ENCODE measurements around the gene E2F8.
A peak's percentile ranks its signal among the peaks of the same experiment; 100 is the strongest.

E2F8 gene

GRCh38 chr11:19226378-19227195, 14.2 kb downstream of the E2F8 start:
- FAIRE-seq: no peak
- DNase-seq (ENCODE audit: insufficient read length, low spot score): no peak

- DNase-seq (ENCODE audit: insufficient read length, low spot score) (no peak), FAIRE-seq (no peak)
Measured at GRCh38 chr11:19225581-19225980, 15.2 kb downstream of the E2F8 start.

- FAIRE-seq (no peak), DNase-seq (ENCODE audit: insufficient read length, low spot score) (no peak)
Measured at GRCh38 chr11:19225123-19225522, 15.6 kb downstream of the E2F8 start.

GRCh38 chr11:19220903-19221724, 19.6 kb downstream of the E2F8 start:
- DNase-seq (ENCODE audit: insufficient read length, low spot score) (no peak), FAIRE-seq (no peak)

- DNase-seq (ENCODE audit: insufficient read length, low spot score) (no peak), FAIRE-seq (no peak)
Measured at GRCh38 chr11:19218786-19219460, 21.8 kb downstream of the E2F8 start.

- FAIRE-seq (no peak), DNase-seq (ENCODE audit: insufficient read length, low spot score) (no peak)
Measured at GRCh38 chr11:19218216-19218615, 22.5 kb downstream of the E2F8 start.

- DNase-seq (ENCODE audit: insufficient read length, low spot score) (no peak), FAIRE-seq (no peak)
Measured at GRCh38 chr11:19216709-19217374, 23.9 kb downstream of the E2F8 start.

GRCh38 chr11:19216021-19216420, 24.7 kb downstream of the E2F8 start:
- FAIRE-seq (no peak), DNase-seq (ENCODE audit: insufficient read length, low spot score) (no peak)

GRCh38 chr11:19209617-19210370, 31.0 kb downstream of the E2F8 start:
- no peak for FAIRE-seq

GRCh38 chr11:19208959-19209546, 31.7 kb downstream of the E2F8 start:
- DNase-seq (ENCODE audit: insufficient read length, low spot score) (no peak), FAIRE-seq (no peak)

More at GRCh38 chr11:19209617-19210370, 31.0 kb downstream of the E2F8 start:
- DNase-seq (ENCODE audit: insufficient read length, low spot score): no peak

- FAIRE-seq: no peak
- no peak for DNase-seq (ENCODE audit: insufficient read length, low spot score)
Measured at GRCh38 chr11:19208181-19208580, 32.6 kb downstream of the E2F8 start.

- FAIRE-seq (no peak), DNase-seq (ENCODE audit: insufficient read length, low spot score) (no peak)
Measured at GRCh38 chr11:19204836-19205235, 35.9 kb downstream of the E2F8 start.

GRCh38 chr11:19201737-19202605, 38.8 kb downstream of the E2F8 start, which contains the start of gene CSRP3:
TSS of gene CSRP3 (minus strand) at chr11:19201983. CDS start at chr11:19192448, 9,535 bp downstream.
- DNase-seq (ENCODE audit: insufficient read length, low spot score) (no peak), FAIRE-seq (no peak)

GRCh38 chr11:19200410-19201201, 40.1 kb downstream of the E2F8 start:
- DNase-seq (ENCODE audit: insufficient read length, low spot score) (peak; percentile 34), FAIRE-seq (no peak)

- DNase-seq (ENCODE audit: insufficient read length, low spot score) (no peak), FAIRE-seq (no peak)
Measured at GRCh38 chr11:19199771-19200170, 41.0 kb downstream of the E2F8 start.

GRCh38 chr11:19199048-19199447, 41.7 kb downstream of the E2F8 start:
- FAIRE-seq (no peak), DNase-seq (ENCODE audit: insufficient read length, low spot score) (no peak)

- no peak for FAIRE-seq
Measured at GRCh38 chr11:19196432-19196831, 44.3 kb downstream of the E2F8 start.

More at GRCh38 chr11:19196432-19196831, 44.3 kb downstream of the E2F8 start:
- DNase-seq (ENCODE audit: insufficient read length, low spot score): no peak

Measured in HTR-8/SVneo (cell line).